Erythroblast (primary cell): ENCODE measurements around the gene CD79A.

ENCODE experiments used
- GATA1 ChIP-seq: IDR thresholded peaks from 2 replicates; pipeline ENCODE4 v1.6.1; 2011; ENCODE audit warnings: low read depth, mild to moderate bottlenecking, control low read depth, low read length, moderate library complexity
- POLR2A ChIP-seq: IDR thresholded peaks from 2 replicates; pipeline ENCODE4 v1.6.1; 2011; ENCODE audit warnings: mild to moderate bottlenecking, low read length

DNA sequence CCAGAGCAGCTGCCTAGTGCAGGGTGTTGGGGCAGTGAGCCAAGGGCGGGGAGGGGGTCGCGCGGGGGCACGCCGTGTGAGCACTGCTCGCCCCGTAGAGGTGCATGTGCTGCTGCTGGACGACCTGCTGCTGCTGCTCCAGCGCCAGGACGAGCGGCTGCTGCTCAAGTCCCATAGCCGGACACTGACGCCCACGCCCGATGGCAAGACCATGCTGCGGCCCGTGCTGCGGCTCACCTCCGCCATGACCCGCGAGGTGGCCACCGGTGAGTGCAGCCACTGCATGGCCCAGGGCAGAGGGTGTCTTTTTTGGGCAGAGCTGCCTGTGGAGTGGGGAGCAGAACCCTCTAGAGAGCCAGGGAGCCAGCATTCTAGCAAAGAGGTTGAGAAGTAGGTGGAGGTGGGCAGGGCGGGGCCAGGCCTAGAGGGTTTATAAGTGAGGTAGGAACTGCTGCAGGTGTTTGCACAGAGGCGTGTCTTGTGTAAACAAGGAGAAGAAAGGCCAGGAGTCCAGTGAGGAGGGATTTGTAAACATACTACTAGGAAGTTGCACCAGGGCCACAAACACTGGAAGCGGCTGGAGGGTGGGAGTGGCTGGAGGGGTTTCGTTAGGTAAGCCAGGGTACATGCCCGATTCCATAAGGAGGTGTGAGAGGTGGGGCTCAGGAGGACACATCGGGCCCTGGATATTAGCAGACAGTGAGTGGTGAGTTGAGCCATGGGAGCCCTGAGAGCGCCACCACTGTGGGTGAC is 27.2 kb downstream of the CD79A start:
- no peak for TF ChIP-seq POLR2A
- TF ChIP-seq GATA1: no peak
